Activated naive CD4-positive, alpha-beta T cell treated with anti-CD3 and anti-CD28 coated beads, Interleukin-2, amount 10 ng/mL, durations not matched to agents 5 hours and 36 hours (primary cell): Measurements from ENCODE around the gene ARFGEF2. TPM values are rescaled to one million over a fixed set of nuclear protein-coding genes. Genes with fewer than 3 reads are reported as not detected.

Source experiments
- total RNA-seq, 2 experiments: library from RNA; stranded (reverse); gene quantifications; one replicate each; pipeline ENCODE4 v1.2.3, GENCODE V29; 2021

Gene ARFGEF2
- total RNA-seq: 10 to 100 TPM; 19.9 to 20.5 TPM

GRCh38 chr20:48921168-48921882, at the start of gene ARFGEF2:
Gene ARFGEF2, plus strand, starts transcription at chr20:48921711. Its CDS starts 179 bp downstream, at chr20:48921890.

DNA sequence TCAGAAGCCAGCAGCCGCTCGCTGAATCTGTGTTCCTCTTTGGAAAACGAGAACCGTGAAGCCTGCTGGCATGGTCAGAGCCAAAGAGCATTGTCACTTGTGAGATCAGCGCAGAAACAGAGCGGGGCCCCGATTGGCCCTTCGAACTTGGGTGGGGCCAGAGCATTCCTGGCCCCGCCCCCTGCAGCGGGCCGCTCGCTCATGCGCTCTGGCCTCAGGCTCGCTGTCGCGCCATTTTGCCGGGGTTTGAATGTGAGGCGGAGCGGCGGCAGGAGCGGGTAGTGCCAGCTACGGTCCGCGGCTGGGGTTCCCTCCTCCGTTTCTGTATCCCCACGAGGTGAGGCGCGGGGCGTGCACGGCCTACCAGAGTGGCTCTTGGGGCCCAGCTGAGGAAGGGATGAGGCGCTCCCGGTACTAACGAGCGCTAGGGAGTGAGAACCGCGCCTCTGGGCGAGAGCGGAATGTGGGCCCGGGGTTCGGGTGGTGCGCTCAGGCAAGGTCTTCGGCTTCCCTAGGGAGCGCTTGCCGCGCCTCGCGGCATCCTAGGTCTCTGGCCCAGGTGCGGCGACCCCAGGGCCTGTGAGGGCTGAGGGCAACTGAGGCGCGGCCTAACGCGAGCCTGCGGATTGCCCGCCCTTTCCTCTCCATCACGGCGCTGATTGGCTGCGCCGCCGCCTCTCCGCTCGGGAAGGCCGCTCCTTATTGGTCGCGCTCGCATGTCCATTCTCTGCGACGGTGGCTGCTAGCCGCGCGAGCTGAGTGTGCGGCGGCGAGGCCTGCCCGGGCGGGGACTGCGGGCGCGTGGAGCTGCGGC, 124.8 kb downstream of the ARFGEF2 start, which contains the start of gene CSE1L:
Gene CSE1L, plus strand, starts transcription at position 226 of the 814 bp plus-strand sequence. CDS start 12,152 bp downstream, outside the sequence.

Other genes starting within 250 kb of the ARFGEF2 start
- 10 to 100 TPM; 75.9 to 81.0 TPM for gene PREX1, start 93.7 kb upstream of the ARFGEF2 start, total RNA-seq
- 10 to 100 TPM; 60.4 to 61.1 TPM for gene CSE1L, start 124.6 kb downstream of the ARFGEF2 start, total RNA-seq